Skeletal muscle cell (primary cell): ENCODE results near the gene BRD7.

Experiments used
- DNase-seq: peaks from one replicate; pipeline ENCODE4 v3.0.0-alpha.2; 2010; ENCODE audit warnings: low read depth
- H3K4me3 ChIP-seq: 2 replicates; pipeline ENCODE4 v1.5.1; 2011; ENCODE audit warnings: low read depth, mild to moderate bottlenecking, control low read depth, low read length, moderate library complexity

The BRD7 gene

DNA sequence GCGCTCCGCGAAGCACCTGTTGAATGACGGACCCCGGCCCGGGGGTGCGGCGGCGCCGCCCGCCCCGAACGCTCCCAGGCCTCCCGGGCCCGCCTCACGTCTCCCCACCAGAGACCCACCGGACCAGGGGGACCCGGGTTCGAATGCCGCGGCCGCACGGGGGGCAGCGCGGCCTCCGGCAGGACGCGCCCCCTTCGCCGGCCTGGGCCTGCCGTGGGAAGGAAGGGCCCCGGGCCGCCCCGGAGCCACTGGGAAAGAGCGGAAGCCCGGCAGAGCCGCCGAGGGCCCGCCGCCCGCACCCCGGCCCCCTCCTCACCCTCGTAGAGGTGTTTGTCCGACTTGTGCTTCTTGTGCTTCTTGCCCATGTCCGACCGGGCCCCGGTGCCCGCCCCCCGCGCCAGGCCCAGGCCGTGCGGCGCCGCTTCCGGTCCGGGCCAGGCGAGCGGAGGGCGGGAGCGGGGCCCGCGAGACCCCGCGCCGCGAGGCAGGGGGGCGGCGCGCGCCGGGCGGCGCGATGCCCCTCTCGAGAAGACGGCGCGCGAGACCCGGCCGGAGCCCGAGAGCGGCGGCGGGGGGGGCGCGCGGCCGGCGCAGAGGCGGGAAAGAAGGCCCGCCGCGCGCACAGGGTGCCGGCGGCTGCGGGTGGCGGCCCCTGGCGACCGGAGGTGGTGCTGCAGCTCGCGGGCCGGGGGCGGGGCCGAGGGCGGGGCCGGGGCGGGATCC lies at the start of gene BRD7:
BRD7 (minus strand) TSS at position 579 of the 723 bp plus-strand sequence; CDS start at position 365, 214 bp downstream.
- peak within 1 kb of the TSS; percentile 76 for H3K4me3 ChIP-seq
- peak; percentile 6 for DNase-seq

DNA sequence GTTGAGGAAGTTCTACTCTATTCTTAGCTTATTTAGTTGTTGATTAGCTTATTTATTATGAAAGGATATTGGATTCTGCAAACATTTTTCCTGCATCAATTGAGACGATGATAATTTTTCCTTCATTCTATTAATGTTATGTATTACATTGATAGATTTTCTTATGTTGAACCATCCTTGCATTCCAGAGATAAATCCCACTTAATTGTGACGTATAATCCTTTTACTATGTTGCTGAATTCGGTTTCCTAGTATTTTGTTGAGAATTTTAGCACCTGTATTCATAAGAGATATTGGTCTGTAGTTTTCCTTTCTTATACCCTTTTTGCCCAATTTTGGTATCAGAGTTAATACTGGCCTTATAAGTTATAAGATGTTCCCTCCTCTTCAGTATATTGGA lies 47.6 kb upstream of the BRD7 start:
- no peak for DNase-seq
- no peak overlapping the region for H3K4me3 ChIP-seq

DNA sequence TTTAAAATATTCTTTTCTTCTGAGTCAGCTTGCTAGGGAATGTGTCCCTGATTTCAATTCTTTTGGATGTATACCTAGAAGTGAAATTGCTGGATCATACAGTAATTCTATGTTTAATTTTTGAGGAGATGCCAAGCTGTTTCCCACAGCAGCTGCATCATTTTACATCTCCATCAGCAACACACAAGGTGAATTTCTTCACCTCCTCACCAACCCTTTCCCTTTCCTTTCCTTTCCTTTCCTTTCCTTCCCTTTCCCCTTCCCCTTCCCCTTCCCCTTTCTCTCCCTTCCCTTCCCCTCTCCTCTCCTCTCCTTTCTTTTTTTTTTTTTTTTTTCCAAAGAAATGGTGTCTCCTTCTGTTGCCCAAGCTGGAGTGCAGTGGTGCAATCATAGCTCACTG lies 45.4 kb upstream of the BRD7 start:
- no peak overlapping the region for H3K4me3 ChIP-seq
- DNase-seq: no peak

DNA sequence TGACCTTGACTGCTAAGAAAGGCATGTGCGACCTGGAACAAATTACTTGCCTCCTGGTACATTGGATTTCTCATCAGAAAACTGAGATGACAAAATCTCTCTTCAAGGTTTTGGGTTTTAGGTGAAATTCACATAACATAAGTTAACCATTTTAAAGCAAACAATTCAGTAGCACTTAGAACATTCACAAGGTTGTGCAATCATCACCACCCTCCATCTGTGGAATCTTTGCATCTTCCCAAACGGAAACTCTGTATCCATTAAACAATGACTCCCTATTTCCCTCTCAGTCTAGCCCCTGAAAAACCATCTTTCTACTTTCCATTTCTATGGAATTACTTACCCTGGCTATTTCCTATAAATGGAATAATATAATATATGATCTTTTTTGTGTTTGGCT lies 42.2 kb upstream of the BRD7 start:
- DNase-seq: no peak
- no peak overlapping the region for H3K4me3 ChIP-seq

DNA sequence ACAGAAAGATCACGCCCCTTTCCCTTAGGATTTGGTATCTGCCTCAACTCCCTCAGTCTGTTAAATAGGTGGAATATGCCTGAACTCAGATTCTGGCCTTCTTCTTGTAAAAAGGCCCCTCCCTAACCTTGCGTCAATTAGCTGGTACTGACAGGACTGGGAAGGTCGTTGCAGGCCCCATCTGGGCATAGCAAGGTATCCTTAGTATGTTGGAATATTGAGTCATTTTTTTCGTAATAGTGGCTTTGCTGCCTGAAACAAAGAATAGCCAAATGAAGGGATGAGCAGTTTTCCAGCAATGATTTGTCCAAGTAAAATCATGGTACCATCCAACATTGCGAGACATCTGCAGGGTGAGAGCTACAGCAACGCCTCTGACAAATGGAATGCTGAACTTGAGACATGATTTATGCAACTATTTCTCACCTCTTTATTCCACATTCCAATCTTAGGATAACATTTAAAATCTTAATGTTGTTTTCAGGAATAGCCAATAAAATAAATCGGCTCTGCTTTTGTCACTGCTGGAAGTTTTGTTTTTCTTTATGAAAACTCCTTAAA lies 39.3 kb upstream of the BRD7 start:
- H3K4me3 ChIP-seq: no peak overlapping the region
- no peak for DNase-seq

DNA sequence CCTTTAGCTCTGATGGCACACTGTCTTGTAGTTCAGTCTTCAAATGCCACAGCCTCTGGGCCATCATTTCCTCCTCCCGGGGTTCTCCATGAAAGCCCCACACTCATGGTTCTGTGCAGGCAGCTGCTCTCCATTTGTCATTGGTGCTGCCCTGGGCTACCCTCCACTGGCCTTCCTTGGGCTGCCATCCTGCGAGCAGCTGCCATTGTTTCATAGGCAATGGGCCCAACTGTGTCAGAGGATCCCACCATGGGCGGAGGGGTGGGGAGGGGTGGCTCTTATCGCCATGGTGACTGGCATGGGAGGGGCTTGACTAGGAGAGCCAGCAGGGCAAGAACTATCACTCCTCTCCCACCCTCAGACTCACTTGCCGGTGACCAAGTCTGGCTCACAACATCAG lies 38.6 kb upstream of the BRD7 start:
- no peak overlapping the region for H3K4me3 ChIP-seq
- no peak for DNase-seq

DNA sequence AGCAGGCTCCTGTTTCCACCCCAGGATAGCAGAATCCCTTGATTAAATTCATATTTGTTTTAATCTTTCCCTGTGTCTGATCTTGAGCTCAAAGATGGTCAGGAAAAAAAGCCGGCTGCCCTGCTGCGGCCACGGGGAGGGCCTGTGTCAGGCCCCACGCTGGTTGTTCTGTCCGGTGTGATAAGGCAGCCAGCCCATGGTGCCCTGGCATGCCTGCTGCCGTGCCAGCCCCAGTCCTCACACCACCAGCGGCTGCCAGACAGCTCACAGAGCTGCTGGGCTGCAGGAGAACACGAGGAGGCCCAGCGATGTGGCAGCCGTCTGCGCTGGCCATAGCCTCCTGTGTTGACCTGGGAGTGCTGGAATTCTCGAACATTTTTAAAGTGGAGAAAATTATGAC lies 34.7 kb upstream of the BRD7 start:
- no peak for DNase-seq
- H3K4me3 ChIP-seq: no peak overlapping the region

DNA sequence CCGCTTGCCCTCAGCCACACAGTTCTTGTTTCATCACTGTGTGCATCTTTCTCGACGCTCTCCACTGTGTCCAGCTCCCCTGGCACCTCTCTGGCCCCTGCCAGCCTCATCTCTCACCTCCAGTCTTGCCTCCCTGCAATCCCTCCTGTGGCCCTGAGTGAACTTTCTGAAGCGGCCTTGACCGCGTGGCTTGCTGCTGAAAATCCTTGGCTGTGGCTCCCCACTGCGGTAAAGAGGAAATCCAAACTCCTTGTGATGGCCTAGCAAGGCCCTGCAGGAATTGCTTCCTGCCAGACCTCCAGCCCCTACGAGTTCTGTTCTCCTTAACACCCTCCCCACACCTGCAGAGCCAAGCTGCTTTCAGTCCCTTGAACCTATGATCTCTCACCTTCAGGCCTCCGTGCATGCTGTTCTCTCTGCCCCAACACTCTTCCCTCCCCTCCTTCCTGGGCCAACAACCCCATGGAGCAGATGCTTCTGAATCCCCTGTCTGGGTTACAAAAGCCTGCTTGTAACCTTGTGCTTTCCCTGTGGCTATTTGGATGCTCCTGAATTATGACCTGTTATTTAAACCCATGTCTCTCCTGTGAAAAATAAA lies 33.6 kb upstream of the BRD7 start:
- H3K4me3 ChIP-seq: no peak overlapping the region
- DNase-seq: no peak

DNA sequence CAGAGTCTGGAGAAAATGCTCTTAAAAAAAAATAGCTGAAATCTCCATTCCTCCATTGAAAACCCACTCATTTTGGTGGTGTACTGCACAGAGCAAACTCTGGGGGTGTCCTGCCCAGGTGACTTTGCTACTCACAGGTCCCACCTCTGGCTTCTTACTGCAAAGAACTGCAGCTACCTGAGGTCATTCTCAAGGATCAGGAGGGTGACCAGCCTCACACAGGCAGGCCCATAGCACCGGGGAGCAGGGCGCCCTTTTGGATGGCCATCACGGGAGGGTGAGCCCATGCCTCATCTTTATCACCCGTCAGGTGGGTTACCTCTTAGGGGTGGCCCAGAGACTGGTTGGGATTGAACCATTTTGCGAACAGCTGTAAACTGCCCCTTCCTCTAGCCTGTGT lies 32.6 kb upstream of the BRD7 start:
- DNase-seq: no peak
- no peak overlapping the region for H3K4me3 ChIP-seq

DNA sequence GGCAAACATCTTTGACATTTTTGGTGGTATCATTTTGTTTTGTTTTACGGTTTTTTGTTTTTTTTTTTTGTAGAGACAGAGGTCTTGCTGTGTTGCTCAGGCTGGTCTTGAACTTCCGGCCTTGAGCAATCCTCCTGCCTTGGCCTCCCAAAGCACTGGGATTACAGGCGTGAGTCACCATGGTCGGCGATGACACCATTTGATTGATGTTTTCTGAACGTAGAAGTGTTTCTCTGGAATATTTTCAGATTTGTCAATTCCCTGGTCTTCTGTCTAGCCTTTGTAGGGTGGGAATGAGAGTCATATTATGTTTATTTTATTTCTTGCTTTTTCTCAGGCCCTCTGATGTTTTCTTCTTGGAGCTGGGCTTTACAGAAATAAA lies 32.2 kb upstream of the BRD7 start:
- no peak for DNase-seq

DNA sequence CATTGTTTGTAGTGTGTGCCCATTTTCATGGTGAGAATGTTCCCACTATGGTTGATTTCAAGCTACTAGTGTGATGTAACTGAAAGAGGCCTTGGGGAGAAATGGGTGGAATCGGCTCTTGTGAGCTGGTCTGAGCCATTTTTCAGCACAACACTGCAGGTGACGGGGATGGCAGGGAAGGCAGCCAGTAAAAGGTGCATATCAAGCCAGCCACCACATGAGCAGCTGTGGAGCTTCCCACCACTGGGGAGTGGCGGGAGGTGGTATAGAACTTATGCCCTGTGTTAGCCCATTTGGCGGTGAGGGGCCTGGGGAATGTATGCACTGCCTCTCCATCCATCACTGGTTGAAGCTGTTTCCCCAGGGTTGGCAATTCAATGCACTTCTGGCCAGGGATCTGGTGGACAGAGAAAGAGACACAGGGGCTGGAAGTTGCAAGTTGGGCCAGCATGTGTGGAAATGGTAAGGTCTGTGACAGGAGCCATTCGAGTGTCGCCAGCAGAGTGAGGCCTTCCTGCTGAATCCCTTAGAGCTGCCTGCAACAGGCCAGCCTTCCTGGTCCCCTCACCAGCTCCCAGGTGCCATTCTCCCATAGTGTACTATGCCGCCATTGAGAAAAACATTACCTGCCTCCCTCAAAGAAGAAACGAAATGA lies 31.7 kb upstream of the BRD7 start:
- no peak for DNase-seq
- no peak overlapping the region for H3K4me3 ChIP-seq

More for the DNA sequence above, 32.2 kb upstream of the BRD7 start:
- H3K4me3 ChIP-seq: no peak overlapping the region

DNA sequence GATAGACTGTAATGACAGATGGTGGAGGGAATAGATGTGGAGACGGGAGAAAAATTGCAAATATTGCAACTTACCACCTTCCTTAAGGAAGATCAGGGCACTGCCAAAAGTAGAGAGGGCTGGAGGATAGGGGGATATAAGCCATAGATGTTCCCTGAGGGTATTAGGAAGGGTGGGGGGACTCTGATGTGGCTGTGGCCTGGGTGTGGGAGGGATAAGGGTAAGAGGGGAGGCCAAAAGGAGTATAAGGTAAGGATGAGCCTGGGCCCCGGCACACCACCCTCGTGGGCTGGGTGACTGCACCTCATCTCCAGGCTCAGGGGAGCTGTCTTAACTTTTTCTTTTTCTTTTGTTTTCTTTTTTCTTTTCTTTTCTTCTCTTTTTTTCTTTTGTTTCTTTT lies 30.6 kb upstream of the BRD7 start:
- no peak for DNase-seq
- no peak overlapping the region for H3K4me3 ChIP-seq

DNA sequence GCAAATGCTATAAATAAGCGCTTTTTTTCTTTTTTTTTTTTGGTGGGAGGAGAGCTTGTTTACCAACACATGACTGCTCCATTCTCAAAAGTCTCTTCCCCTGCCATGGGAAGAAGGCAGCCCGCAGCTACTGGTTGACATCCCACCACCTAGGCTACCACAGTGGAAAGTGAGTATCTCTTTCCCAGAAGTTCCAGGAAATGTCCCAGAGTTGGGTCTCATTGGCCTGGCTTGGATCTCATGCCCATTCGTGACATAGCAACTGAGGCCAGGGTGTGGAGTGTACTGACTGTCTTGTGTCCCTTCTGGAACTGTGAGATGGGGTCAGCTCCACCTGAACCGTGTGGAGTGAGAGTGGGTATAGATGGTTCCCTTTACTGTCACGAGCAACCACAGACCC lies 29.5 kb upstream of the BRD7 start:
- H3K4me3 ChIP-seq: no peak overlapping the region
- no peak for DNase-seq

DNA sequence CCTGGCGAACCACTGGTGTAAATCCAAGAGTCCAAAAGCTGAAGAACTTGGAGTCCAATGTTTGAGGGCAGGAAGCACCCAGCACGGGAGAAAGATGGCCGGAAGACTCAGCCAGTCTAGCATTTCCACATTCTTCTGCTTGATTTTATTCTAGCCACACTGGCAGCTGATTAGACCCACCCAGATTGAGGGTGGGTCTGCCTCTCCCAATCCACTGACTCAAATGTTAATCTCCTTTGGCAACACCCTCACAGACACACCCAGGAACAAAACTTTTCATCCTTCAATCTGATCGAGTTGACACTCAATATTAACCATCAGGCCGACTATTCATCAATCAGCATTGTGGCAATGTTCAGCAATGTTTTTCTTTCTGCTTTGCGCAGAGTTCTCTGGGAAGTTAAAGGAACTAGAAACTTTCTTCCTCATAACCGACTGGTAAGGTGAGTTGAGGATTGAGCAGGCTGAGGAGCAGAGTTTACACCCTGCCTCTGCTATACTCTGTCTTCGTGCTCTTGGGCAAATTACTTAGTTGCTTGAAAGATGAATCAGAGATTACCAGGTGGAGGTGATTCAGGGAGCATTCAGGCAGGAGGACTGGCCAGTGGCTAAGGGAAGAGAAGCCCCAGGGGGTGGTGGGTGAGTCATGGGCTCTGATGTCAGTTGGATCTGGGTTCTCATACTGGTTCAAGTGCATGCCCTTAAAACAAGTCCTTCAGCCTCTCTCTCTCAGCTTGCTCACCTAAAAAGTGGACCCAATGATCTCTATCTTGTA lies 28.2 kb upstream of the BRD7 start:
- H3K4me3 ChIP-seq: no peak overlapping the region
- no peak for DNase-seq

DNA sequence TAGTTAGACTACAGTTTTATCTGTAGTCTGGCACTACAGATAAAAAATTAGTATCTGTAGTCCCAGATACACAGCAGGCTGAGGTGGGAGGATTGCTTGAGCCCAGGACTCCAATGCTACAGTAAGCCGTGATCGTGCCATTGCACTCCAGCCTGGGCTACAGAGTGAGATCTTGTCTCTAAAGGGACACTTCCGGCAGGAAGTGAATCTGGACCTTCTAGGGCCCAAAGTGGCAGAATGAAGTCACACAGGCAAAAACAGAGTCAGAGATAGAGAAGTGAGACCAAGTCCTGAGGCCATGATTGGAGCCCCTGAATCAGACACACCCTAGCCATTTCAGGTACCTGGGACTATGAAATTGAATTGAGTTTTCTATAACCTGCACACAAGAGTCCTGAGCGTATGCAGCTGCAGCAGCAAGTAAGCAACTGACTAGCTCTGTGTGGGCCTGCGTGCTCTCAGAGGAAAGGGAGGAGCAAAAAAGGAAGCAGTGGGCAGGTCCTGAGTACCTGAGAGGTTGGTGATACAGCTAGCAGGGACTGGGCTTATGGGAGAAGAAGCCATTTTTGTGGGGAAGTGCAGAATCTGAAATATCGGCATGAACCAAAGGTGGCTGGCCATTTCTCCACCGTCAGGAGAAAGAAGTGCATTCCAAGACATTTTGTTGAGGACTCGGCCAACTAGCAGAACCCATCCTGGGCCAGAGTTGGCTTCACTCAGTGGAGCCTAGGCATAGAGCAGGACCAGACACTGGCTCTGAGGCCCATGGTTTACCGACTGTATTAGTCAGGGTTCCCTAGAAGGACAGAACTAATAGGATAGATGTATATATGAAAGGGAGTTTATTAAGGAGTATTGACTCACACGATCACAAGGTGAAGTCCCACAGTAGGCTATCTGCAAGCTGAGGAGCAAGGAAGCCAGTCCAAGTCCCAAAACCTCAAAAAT lies 27.2 kb upstream of the BRD7 start:
- DNase-seq: no peak
- no peak overlapping the region for H3K4me3 ChIP-seq

DNA sequence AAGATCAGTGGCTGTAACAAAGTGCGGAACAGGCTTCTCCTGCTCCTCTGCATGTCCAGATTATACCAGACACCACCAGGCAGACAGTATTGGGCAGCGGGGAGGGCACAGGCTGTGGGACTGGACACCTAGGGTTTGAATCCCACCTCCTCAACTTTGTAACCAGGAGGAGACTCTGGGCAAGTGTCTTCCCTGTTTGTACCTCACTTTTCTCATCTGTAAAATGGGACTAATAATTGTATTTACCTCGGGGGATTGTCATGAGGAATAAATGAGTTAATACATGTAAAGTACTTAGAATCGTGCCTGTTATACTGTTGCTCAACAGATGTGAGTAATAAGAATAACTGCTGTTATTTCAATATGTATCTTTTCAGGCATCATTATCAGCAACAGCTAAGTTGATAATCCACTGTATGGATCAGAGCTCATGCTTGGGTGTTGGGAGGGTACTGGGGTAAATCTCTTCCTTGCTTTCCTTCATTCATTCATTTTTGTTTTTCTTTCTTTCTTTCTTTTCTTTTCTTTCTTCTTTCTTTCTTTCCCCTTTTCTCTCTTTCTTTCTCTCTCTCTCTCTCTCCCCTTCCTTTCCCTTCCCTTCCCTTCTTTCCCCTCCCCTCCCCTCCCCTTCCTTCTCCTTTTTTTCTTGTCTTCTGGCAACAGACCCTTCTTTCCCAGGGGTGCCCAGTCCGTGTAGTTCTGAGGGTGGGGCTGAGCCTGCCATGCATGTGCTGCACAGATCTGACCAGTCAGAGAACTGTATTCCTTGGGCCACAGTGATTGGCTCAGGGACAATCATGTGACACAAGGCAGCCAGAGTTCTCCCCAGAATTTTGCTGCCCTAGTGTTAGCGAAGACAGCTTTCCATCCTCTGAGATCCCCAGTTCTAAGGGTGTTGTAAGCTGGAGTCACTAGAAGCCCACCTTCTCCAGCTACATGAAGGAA lies 25.3 kb upstream of the BRD7 start:
- DNase-seq: no peak

DNA sequence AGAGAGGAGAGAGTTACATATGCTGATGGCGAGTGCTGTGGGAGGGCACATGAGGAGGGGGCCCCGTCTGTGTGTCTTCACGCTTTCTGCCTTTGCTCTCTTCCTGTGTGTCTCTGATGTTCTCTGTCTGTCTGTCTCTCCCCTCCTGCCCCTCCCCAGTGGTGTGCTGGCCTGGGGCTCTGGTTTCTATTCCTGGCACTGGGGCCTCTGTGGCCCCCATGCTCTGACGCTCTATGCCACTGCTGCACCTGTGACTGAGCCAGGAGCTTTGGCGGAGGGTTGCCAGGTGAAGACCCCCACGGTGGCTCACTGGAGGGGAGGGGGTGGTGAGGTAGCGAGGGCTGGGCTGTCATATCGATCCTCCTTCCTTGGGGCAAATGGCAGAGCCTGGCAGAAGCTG lies 24.6 kb upstream of the BRD7 start:
- no peak for DNase-seq
- no peak overlapping the region for H3K4me3 ChIP-seq

More for the DNA sequence above, 25.3 kb upstream of the BRD7 start:
- H3K4me3 ChIP-seq: no peak overlapping the region
